ENCODE results near the gene ISOC2. TPM values are rescaled to one million over a fixed set of nuclear protein-coding genes. Genes with fewer than 3 reads are reported as not detected.
"Not testable (repeated sequence)": the region's sequence is repeated elsewhere in the genome, so short reads cannot be mapped to it uniquely, and the experiment has no call there.

The ISOC2 gene
- total and polyA plus RNA-seq, 5 experiments from 2014 or later: 10.5 to 35.6 (median 30.5) TPM

DNA sequence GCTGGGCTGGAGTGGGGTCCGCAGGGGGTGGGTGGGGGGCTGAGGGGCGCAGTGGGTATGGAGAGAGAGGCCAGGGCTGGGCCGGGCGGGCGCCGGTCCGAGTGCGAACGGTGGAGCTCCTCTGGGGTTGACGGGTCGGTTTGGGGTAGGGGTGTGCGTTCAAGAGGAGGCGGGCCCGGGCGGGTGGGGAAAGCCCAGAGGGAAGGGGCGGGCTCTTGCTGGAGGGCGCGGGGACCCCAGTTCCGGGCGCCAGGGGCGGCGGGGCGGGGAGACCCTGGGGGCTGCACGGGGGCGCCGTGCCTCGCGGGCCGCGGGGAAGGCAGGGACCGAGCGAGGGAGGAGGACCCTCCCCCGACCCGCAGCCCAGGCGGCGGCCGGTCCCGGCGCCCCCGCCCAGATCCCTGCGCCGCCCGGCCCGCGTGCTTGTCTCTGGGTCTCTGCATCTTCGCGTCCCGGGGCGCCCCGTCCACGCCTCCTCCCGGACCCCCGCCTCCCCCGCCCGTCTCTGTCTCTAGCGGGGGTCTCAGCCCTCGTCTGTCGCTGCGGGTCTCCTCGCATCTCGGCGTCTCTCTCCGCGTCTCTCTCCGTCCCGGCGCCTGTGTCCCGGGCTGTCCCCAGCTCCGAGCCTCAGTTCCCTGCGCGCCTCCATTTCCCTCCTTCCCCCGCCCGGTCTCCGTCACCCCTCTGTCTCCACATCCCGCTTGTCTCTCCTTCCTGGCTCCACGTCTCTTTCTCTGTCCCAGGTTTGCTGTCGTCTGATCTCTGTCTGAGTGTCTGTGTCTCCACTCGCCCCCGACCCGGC is 10.1 kb downstream of the ISOC2 start:
- H3K27ac Mint-ChIP-seq: peak overlapping the region in 3 of 10 donors; percentile 35 to 76 (median 50)
- peaks cover 0 to 17% (median 3%) of the 10 kb centered on the region in 3 donors for H3K36me3 Mint-ChIP-seq
- POLR2A ChIA-PET: interaction anchor here (0.7 kb wide), 2 partner anchors 25 to 347 kb away, joined by 4 read pairs; partner anchors contain the start of gene ZNF628
- H3K4me3 Mint-ChIP-seq: peak overlapping the region; percentile 44 to 81 (median 73)
- ATAC-seq: peak; percentile 33 to 41
- peak in 2 of 10 donors; percentile 20 to 24 for DNase-seq
- peaks cover 14 to 25% (median 18%) of the 10 kb centered on the region in 4 donors for H3K4me1 Mint-ChIP-seq
- peaks cover 0 to 2% (median 0%) of the 10 kb centered on the region in 9 donors for H3K9me3 Mint-ChIP-seq
- H3K27me3 Mint-ChIP-seq: peaks cover 5 to 28% (median 21%) of the 10 kb centered on the region in 5 donors

DNA sequence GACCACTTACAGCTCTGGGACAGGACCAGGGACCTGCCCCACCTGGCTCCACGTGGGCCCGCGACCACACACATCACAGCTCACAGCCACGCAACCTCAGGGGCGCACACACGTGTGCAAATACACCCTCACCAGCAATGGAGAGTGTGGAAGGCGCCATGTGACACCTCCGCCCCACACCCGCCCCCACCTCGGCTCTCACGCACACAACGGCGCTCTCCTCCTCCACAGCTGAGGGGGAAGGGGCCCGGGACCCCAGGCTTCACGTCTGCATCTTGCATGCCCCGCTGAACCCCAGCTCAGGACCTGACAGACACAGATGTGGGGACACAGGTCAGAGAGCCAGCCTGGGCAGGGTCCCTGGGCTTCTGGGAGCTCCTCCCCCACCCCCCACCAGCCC is 12.0 kb downstream of the ISOC2 start:
- Mint-ChIP-seq H3K27ac (no peak overlapping the region), H3K4me1 (peaks cover 14 to 25% (median 15%) of the 10 kb centered on the region in 4 donors), H3K9me3 (peaks cover 0 to 2% (median 0%) of the 10 kb centered on the region in 9 donors), H3K27me3 (peaks cover 13 to 41% (median 26%) of the 10 kb centered on the region in 5 donors), H3K36me3 (peaks cover 0 to 10% (median 0%) of the 10 kb centered on the region in 3 donors), H3K4me3 (no peak overlapping the region)
- POLR2A ChIA-PET: no interaction called here
- no peak for DNase-seq
- no peak for ATAC-seq

DNA sequence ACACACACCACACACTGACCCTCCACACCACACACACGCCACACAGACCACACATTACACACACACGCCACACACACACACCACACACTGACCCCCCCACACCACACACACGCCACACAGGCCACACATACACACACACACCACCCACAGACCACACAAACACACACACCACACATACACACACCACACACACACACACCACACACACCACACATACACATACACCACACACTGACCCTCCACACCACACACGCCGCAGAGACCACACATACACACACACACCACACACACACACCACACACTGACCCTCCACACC is 13.3 kb downstream of the ISOC2 start:
- ATAC-seq, DNase-seq, H3K9me3 Mint-ChIP-seq, H3K4me3 Mint-ChIP-seq, H3K36me3 Mint-ChIP-seq, H3K27ac Mint-ChIP-seq, POLR2A ChIA-PET: not testable (repeated sequence)
- H3K4me1 Mint-ChIP-seq: peaks cover 10 to 27% (median 15%) of the 10 kb centered on the region in 4 donors
- H3K27me3 Mint-ChIP-seq: peaks cover 19 to 44% (median 28%) of the 10 kb centered on the region in 5 donors

DNA sequence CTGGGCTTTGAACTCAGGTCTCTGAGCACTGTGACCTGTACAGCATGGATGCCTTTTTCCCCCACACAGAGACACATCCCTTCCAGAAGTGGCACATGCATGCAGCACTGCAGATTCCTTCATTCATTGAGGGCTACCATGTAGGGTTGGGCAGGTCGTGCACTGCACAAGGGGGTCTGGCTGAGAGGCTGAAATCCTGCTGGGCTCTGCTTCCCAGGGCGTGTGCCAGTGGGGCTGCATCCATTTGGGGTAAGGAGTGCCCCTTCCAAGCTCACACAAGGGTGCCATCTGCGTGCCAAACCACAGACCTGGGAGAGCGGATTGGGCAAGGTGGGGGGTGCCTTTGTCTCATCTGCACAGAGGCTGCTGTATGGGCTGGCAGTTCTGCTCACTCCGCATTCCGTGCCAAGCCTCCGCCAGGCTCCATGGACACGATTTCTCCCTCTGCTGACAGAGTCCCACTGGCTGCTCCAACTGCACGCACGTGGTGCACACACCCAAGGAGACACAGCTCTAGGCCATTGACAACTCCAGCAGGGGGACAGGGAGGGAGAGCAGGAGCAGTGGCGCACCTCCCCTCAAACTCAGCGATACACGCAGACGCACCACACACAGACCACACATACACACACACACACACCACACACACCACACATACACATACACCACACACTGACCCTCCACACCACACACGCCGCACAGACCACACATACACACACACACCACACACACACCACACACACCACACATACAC is 13.8 kb downstream of the ISOC2 start:
- Mint-ChIP-seq H3K4me1 (peaks cover 12 to 31% (median 16%) of the 10 kb centered on the region in 4 donors), H3K27ac (no peak overlapping the region), H3K4me3 (no peak overlapping the region), H3K27me3 (peaks cover 21 to 47% (median 29%) of the 10 kb centered on the region in 5 donors), H3K9me3 (no peaks in the 10 kb centered on the region), H3K36me3 (peaks cover 0 to 6% (median 0%) of the 10 kb centered on the region in 3 donors)
- DNase-seq (no peak), ATAC-seq (peak; percentile 13 to 15)
- POLR2A ChIA-PET: interaction anchor here (0.7 kb wide), 1 partner anchor 215 kb away, joined by 9 read pairs; no protein-coding TSS in a partner anchor

DNA sequence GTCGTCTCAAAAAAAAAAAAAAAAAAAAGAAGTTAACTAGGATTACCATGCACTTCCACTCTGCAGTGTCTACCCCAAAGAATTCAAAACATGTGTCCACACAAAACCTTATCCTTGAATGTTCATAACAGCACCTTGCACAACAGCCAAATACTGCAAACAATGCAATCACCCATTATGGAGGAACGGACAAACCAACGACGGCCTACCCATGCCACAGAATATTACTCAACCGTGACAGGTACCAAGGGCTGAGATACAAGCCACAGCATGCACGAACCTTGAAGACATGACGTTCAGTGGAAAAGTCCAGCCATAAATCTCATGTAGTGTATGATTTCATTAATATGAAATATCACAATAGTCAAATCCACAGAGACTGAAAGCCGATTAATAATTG is 15.4 kb downstream of the ISOC2 start:
- H3K9me3 Mint-ChIP-seq: peaks cover 0 to 3% (median 0%) of the 10 kb centered on the region in 9 donors
- DNase-seq (no peak), ATAC-seq (no peak)
- no peak overlapping the region for H3K4me3 Mint-ChIP-seq
- no peak overlapping the region for H3K27ac Mint-ChIP-seq
- H3K27me3 Mint-ChIP-seq: peaks cover 27 to 53% (median 35%) of the 10 kb centered on the region in 5 donors
- H3K4me1 Mint-ChIP-seq: peaks cover 14 to 32% (median 20%) of the 10 kb centered on the region in 4 donors
- POLR2A ChIA-PET: interaction anchor here (0.6 to 0.7 kb wide), 3 partner anchors 210 to 275 kb away, joined by 3 to 4 read pairs (median 4); no protein-coding TSS in a partner anchor
- peaks cover 0 to 8% (median 5%) of the 10 kb centered on the region in 3 donors for H3K36me3 Mint-ChIP-seq

DNA sequence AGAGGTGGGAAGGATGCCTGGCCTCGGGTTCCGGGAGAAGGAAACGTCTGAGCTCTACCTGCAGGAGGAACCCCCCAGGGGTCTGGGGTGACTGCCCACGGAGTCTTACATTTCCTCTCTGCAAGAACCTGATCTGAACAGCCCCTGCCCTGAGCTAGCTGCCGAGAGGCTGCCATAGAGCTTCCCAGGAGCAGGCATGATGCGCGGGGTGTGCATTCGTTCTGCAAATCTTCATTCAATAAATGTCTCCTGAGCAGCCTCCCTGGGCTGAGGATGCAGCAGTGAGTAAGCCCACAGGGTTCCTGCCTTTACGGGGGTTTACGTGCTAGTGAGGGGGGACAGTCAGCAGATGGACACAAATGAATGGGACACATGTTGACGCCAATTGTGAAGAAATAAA is 16.8 kb downstream of the ISOC2 start:
- Mint-ChIP-seq H3K4me1 (peaks cover 15 to 28% (median 22%) of the 10 kb centered on the region in 4 donors), H3K9me3 (peaks cover 0 to 3% (median 0%) of the 10 kb centered on the region in 9 donors), H3K36me3 (peaks cover 0 to 7% (median 5%) of the 10 kb centered on the region in 3 donors), H3K4me3 (no peak overlapping the region), H3K27ac (peak overlapping the region in 1 of 10 donors; percentile 9), H3K27me3 (peaks cover 34 to 55% (median 38%) of the 10 kb centered on the region in 5 donors)
- POLR2A ChIA-PET: no interaction called here
- DNase-seq: no peak
- no peak for ATAC-seq

DNA sequence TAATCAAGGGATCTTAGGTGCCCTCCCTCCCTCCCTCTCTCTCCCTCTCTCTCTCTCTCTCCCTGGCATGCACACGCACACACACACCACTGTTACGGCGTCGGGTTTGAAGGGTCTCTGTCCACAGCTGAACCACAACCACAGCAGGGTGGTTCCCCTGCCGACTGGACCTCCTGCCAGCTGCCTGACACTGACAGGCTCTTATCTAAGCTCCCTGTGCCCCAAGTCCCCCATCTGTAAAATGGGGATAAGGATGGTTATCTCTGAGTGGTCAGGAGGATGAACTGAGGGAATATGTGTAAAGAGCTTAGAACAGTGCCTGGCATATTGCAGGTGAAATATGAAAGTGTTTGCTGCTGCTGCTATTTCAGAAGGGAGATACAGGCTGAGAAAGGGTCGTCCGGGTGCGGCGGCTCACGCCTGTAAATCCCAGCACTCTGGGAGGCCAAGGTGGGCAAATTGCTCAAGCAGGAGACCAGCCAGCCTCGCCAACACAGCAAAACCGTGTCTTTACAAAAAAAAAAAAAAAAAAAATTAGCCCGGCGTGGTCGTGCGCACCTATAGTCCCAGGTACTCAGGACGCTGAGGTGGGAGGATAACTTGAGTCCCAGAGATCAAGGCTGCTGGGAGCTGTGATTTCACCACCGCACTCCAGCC is 17.5 kb downstream of the ISOC2 start:
- Mint-ChIP-seq H3K27me3 (peaks cover 41 to 62% (median 45%) of the 10 kb centered on the region in 5 donors), H3K4me1 (peaks cover 17 to 28% (median 22%) of the 10 kb centered on the region in 4 donors), H3K27ac (peak overlapping the region in 2 of 10 donors; percentile 41 to 58), H3K9me3 (peaks cover 0 to 5% (median 0%) of the 10 kb centered on the region in 9 donors), H3K36me3 (peaks cover 0 to 12% (median 5%) of the 10 kb centered on the region in 3 donors), H3K4me3 (peak overlapping the region in 4 of 10 donors; percentile 41 to 59 (median 48))
- DNase-seq (no peak), ATAC-seq (no peak)
- POLR2A ChIA-PET: no interaction called here

DNA sequence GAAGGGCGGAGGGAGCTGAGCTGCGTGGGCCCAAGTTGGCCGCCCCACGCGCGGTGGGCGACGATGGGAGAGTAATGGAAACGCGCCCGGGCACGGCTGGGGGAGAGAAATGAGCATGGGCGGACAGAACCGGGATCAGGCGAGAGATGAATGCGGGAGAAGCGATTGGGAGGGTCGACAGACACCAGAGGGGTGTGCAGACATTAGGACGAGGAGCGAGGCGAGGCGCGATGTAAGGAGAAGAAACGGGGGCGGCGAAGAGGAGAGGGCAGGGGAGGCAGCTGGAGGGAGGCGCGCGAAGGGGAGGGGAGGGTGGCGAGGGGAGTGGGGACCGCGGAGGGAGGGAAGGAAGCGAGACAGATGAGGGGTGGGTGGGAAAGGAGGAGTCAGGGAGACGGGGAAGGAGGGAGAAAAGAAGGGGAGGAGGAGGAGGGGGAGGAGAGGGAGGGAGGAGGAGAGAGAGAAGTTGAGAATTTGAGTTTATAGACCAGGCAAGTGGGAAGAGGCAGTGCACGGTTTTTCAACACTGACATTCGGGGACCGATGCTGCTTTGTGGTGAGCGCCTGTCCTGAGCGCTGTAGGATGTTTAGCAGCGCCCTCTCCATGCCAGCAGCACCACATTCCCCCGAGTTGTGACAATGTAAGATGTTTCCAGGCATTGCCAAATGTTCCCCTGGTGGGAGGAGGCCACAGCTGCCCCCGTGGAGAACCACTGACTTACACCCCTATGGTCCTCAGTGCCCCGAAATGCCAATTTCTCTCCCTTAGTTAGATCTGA is 18.2 kb downstream of the ISOC2 start, which contains the start of gene SHISA7:
Gene SHISA7, minus strand, starts transcription at position 256 of the 779 bp plus-strand sequence. CDS start 437 bp downstream, outside the sequence.
- Mint-ChIP-seq H3K27me3 (peaks cover 41 to 69% (median 51%) of the 10 kb centered on the region in 5 donors), H3K9me3 (peaks cover 0 to 5% (median 0%) of the 10 kb centered on the region in 9 donors), H3K4me1 (peaks cover 17 to 28% (median 23%) of the 10 kb centered on the region in 4 donors), H3K27ac (peak within 1 kb of the TSS in 2 of 10 donors; percentile 41 to 58), H3K36me3 (peaks cover 0 to 13% (median 5%) of the 10 kb centered on the region in 3 donors), H3K4me3 (peak within 1 kb of the TSS in 8 of 10 donors; percentile 10 to 59 (median 45))
- peak in 1 of 2 donors; percentile 31 for ATAC-seq
- DNase-seq: no peak
- POLR2A ChIA-PET: no interaction called here

DNA sequence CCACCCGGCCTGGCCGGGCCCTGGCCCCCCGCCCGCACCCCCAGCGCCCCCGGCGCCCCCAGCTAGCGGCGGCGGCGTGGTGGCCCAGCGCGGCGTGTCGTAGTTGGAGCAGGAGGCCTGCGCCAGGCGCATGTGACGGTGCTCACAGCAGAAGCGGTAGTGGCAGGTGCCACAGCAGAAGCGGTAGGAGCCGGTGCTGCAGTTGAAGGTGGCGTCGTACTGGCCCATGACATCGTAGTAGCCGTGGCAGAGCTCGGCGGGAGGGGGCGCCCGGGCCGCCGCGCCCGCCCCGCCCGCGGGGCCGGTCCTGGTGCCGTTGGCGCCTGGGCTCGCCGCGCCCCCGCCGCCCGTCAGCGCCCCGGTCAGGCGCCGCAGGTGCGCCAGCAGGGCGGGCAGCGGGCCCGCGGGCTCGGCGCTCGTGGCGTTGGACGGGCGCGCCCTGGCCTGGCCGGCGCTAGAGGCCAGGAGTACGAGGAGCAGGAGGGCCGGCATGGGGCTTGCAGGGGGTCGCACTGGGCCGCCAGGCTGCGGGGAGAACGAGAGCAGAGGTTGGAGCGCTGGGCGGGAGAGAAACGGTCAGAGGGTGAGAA is 19.0 kb downstream of the ISOC2 start:
- Mint-ChIP-seq H3K4me1 (peaks cover 17 to 28% (median 23%) of the 10 kb centered on the region in 4 donors), H3K27ac (no peak overlapping the region), H3K36me3 (peaks cover 0 to 13% (median 5%) of the 10 kb centered on the region in 3 donors), H3K27me3 (peaks cover 41 to 75% (median 54%) of the 10 kb centered on the region in 5 donors), H3K4me3 (peak overlapping the region in 3 of 10 donors; percentile 19 to 59 (median 40)), H3K9me3 (peaks cover 0 to 5% (median 0%) of the 10 kb centered on the region in 9 donors)
- ATAC-seq (peak; percentile 61 to 67), DNase-seq (no peak)
- POLR2A ChIA-PET: no interaction called here

DNA sequence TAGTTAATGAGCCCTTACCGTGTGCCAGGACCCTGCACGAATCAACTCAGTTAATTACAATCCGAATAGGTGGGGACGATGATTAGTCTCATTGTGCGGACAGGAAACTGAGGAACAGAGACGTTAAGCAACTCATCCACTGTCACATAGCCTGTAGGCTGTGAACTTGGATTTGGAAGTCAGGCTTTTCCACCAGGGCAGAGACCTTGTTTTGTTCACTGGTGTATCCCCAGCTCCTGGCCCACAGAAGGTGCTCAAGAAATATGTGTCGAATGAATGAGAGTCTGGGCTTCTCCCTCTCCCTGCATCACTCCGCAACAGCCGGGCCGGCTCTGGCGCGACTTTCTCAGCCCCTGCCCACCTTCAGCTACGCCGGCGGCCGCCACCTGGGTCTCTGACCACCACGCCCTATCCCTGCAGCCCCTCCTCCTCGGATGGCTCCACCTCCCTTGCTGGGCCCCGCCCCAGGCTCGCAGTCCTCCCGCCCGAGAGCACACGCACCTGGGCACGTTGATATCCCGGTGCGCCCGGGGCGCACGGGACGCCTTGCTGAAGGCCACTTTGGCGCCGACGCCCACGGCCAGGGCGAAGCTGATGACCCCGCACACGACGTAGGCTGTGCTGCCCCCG is 19.6 kb downstream of the ISOC2 start:
- DNase-seq (no peak), ATAC-seq (peak; percentile 22 to 24)
- Mint-ChIP-seq H3K36me3 (peaks cover 0 to 15% (median 5%) of the 10 kb centered on the region in 3 donors), H3K4me1 (peaks cover 19 to 28% (median 23%) of the 10 kb centered on the region in 4 donors), H3K4me3 (peak overlapping the region; percentile 3 to 72 (median 46)), H3K27ac (peak overlapping the region in 1 of 10 donors; percentile 60), H3K27me3 (peaks cover 45 to 82% (median 61%) of the 10 kb centered on the region in 5 donors), H3K9me3 (peaks cover 0 to 5% (median 0%) of the 10 kb centered on the region in 9 donors)
- POLR2A ChIA-PET: no interaction called here

Measured in naive thymus-derived CD8-positive, alpha-beta T cell (primary cell).